HCT116 (cell line): Measurements from ENCODE around the gene WDR38. TPM values are rescaled to one million over a fixed set of nuclear protein-coding genes. Genes with fewer than 3 reads are reported as not detected.

Experiments
- ATAC-seq: fragments of 200-7000 bp; cut with Tn5 transposase; 2 replicates; pipeline ENCODE4 v1.9.1; 2020; ENCODE audit warnings: mild to moderate bottlenecking, moderate library complexity
- BruUV-seq: library from RNA; stranded (reverse); fragments of 400-500 nt; replicated peaks from 2 replicates; lab custom pipeline; 2021; lab: Mats Ljungman, UMichigan
- CTCF ChIA-PET: fragments of 300-600 bp; sonication (Branson Sonifier 250); formaldehyde crosslinking; loops from one replicate; lab custom pipeline; 2021; ENCODE audit warnings: antibody characterized with exemption; lab: Charles Lee
- POLR2A ChIA-PET: fragments of 300-600, 350-600 bp; sonication (Branson Sonifier 250); formaldehyde crosslinking; loops from one replicate; lab custom pipeline; 2021; ENCODE audit warnings: antibody characterized with exemption; lab: Charles Lee
- RAD21 ChIA-PET, 2 experiments: fragments of 300-600 bp; sonication (Branson Sonifier 250); formaldehyde crosslinking; loops; one replicate each; lab custom pipeline; 2023; ENCODE audit warnings: low total read pairs in 2 of 2; ENCODE audit not compliant: uncharacterized antibody in 2 of 2, unreplicated experiment in 2 of 2, low non-redundant PET in 1 of 2; lab: Charles Lee
- DNase-seq: peaks from one replicate; pipeline ENCODE4 v3.0.0-alpha.2; 2010; ENCODE audit warnings: low read depth, low spot score
- H2AFZ ChIP-seq: fragments of 200-600 bp; shearing (Covaris generic), sonication (generic); 2 replicates; pipeline ENCODE4 v1.6.1; 2017; ENCODE audit warnings: low read depth, mixed run types, mixed read lengths, antibody characterized with exemption, low read length; ENCODE audit not compliant: poor library complexity, severe bottlenecking
- H3K27ac ChIP-seq: 2 replicates; pipeline ENCODE4 v1.5.1; 2012; ENCODE audit warnings: low read depth, low read length
- H3K27me3 ChIP-seq: fragments of 200-600 bp; sonication (generic); 2 replicates; pipeline ENCODE4 v1.6.1; 2016; ENCODE audit warnings: mixed run types, low read length, mixed read lengths; ENCODE audit not compliant: insufficient read depth
- H3K36me3 ChIP-seq, 2 experiments: fragments of 200-500 bp in 1 of 2; fragments of 200-600 bp in 1 of 2; sonication (Bioruptor generic) in 1 of 2; sonication (generic) in 1 of 2; 2 replicates each; pipeline versions ENCODE4 v1.5.1 to v1.6.1; 2014 to 2016; ENCODE audit warnings: low read length in 2 of 2, inconsistent platforms in 1 of 2, mixed read lengths in 1 of 2, mixed run types in 1 of 2; ENCODE audit not compliant: insufficient read depth in 2 of 2, control insufficient read depth in 1 of 2
- H3K4me1 ChIP-seq, 2 experiments: fragments of 200-600 bp in 1 of 2; sonication (generic) in 1 of 2; 2 replicates each; pipeline versions ENCODE4 v1.5.1 to v1.6.1; 2012 to 2017; ENCODE audit warnings: low read length in 2 of 2, inconsistent platforms in 1 of 2, mild to moderate bottlenecking in 1 of 2, mixed read lengths in 1 of 2, mixed run types in 1 of 2, moderate library complexity in 1 of 2; ENCODE audit not compliant: insufficient read depth in 2 of 2, control insufficient read depth in 1 of 2
- H3K4me2 ChIP-seq: fragments of 200-600 bp; sonication (generic); 2 replicates; pipeline ENCODE4 v1.6.1; 2017; ENCODE audit warnings: mixed run types, low read length, mixed read lengths
- H3K4me3 ChIP-seq, 2 experiments: fragments of 200-600 bp in 1 of 2; sonication (generic) in 1 of 2; replicated peaks in 1 of 2; 2 replicates each; pipeline ENCODE4 v1.5.1; 2011 to 2016; ENCODE audit warnings: low read length in 2 of 2, control low read depth in 1 of 2, low read depth in 1 of 2, mild to moderate bottlenecking in 1 of 2, mixed read lengths in 1 of 2, mixed run types in 1 of 2
- H3K79me2 ChIP-seq: fragments of 200-600 bp; sonication (generic); 2 replicates; pipeline ENCODE4 v1.6.1; 2017; ENCODE audit warnings: mild to moderate bottlenecking, mixed run types, low read length, moderate library complexity, mixed read lengths; ENCODE audit not compliant: insufficient read depth
- H3K9ac ChIP-seq: fragments of 200-600 bp; sonication (generic); 2 replicates; pipeline ENCODE4 v1.6.1; 2016; ENCODE audit warnings: low read length, mixed read lengths
- H3K9me2 ChIP-seq: fragments of 200-600 bp; sonication (generic), shearing (Covaris generic); 2 replicates; pipeline ENCODE4 v1.6.1; 2017; ENCODE audit warnings: mixed run types, mild to moderate bottlenecking, moderate library complexity; ENCODE audit not compliant: insufficient read depth
- H3K9me3 ChIP-seq, 2 experiments: fragments of 200-500 bp in 1 of 2; fragments of 200-600 bp in 1 of 2; sonication (Bioruptor generic) in 1 of 2; sonication (generic) in 1 of 2; 2 replicates each; pipeline ENCODE4 v1.6.1; 2014 to 2017; ENCODE audit warnings: low read length in 2 of 2, mixed read lengths in 2 of 2, inconsistent platforms in 1 of 2, low read depth in 1 of 2, mild to moderate bottlenecking in 1 of 2, mixed run types in 1 of 2, moderate library complexity in 1 of 2; ENCODE audit not compliant: control insufficient read depth in 1 of 2, insufficient read depth in 1 of 2
- H4K20me1 ChIP-seq: fragments of 200-600 bp; sonication (generic), shearing (Covaris generic); 2 replicates; pipeline ENCODE4 v1.6.1; 2017; ENCODE audit warnings: mixed run types, mild to moderate bottlenecking, moderate library complexity; ENCODE audit not compliant: insufficient read depth
- ATF3 ChIP-seq: IDR thresholded peaks from 2 replicates; pipeline ENCODE4 v1.6.1; 2012
- EZH2 ChIP-seq: fragments of 200-600 bp; sonication (generic); IDR thresholded peaks from 2 replicates; pipeline ENCODE4 v1.6.1; 2017; ENCODE audit warnings: antibody characterized with exemption, mixed run types
- POLR2A ChIP-seq: IDR thresholded peaks from 2 replicates; pipeline ENCODE4 v1.7.0; 2011; ENCODE audit warnings: borderline replicate concordance; ENCODE audit not compliant: insufficient read depth, insufficient read length; ENCODE audit errors: extremely low read depth
- POLR2AphosphoS5 ChIP-seq: IDR thresholded peaks from 2 replicates; pipeline ENCODE4 v1.6.1; 2011; ENCODE audit warnings: mild to moderate bottlenecking, low read depth, low read length, moderate library complexity
- SRF ChIP-seq: IDR thresholded peaks from 2 replicates; pipeline ENCODE4 v1.6.1; 2012; ENCODE audit warnings: low read depth
- TCF7L2 ChIP-seq: IDR thresholded peaks from 2 replicates; pipeline ENCODE4 v1.7.0; 2011; ENCODE audit warnings: borderline replicate concordance, inconsistent platforms; ENCODE audit not compliant: insufficient read depth, insufficient read length; ENCODE audit errors: extremely low read depth
- YY1 ChIP-seq: IDR thresholded peaks from 2 replicates; pipeline ENCODE4 v1.6.1; 2011; ENCODE audit warnings: low read length, low read depth, moderate library complexity, mild to moderate bottlenecking; ENCODE audit not compliant: insufficient replicate concordance; ENCODE audit errors: extremely low read depth
- ZNF274 ChIP-seq: fragments of 200-500 bp; sonication (Bioruptor generic); IDR thresholded peaks from 2 replicates; pipeline ENCODE4 v1.6.1; 2014; ENCODE audit warnings: mild to moderate bottlenecking, low read depth, low read length, inconsistent platforms
- intact Hi-C: fragments of 100-400 bp; cut with micrococcal nuclease; formaldehyde crosslinking; loops from 2 replicates; pipeline ENCODE4 v1.10.0; 2022
- total RNA-seq: library from RNA; stranded (reverse); gene quantifications from one replicate; pipeline ENCODE4 v1.2.1, GENCODE V29; 2021; ENCODE audit not compliant: unreplicated experiment

WDR38 gene
- total RNA-seq, 1 experiment from 2014 or later, result not detected

- H3K9me2 ChIP-seq, result no peaks in the 10 kb centered on the region
- H4K20me1 ChIP-seq, result no peaks in the 10 kb centered on the region
- H2AFZ ChIP-seq, result no peak overlapping the region
- DNase-seq, result peak; percentile 74
- peak overlapping the region; percentile 98 for H3K4me2 ChIP-seq
- H3K27ac ChIP-seq, result peak overlapping the region; percentile 91
- no peaks in the 10 kb centered on the region for H3K79me2 ChIP-seq
- peak overlapping the region; percentile 75 for H3K9ac ChIP-seq
- intact Hi-C loops, result no loop called here
- ChIA-PET POLR2A (interaction anchor here (0.9 to 1.7 kb wide), 3 partner anchors 8 to 42 kb away, joined by 3 to 7 read pairs (median 4); partner anchors contain the start of gene WDR38), CTCF (interaction anchor here (0.8 to 1.7 kb wide), 4 partner anchors 14 to 42 kb away, joined by 3 to 6 read pairs (median 4); partner anchors contain the start of gene WDR38), RAD21 (no interaction called here)
- peak overlapping the region; percentile 20 to 56 for H3K4me3 ChIP-seq
- no TSS peak for BruUV-seq
- H3K4me1 ChIP-seq, result peaks cover 47 to 54% of the 10 kb centered on the region in 2 experiments
- no peaks in the 10 kb centered on the region for H3K27me3 ChIP-seq
- TF ChIP-seq POLR2A (no peak), ZNF274 (no peak), TCF7L2 (no peak), ATF3 (no peak), POLR2AphosphoS5 (peak; percentile 54)
- no peaks in the 10 kb centered on the region for H3K9me3 ChIP-seq
- ATAC-seq, result peak; percentile 86
- H3K36me3 ChIP-seq, result no peaks in the 10 kb centered on the region
Observed at GRCh38 chr9:124810663-124811355, 42.5 kb upstream of the WDR38 start.

GRCh38 chr9:124812441-124812876, 40.8 kb upstream of the WDR38 start:
- Histone ChIP-seq H3K4me2 (peak overlapping the region; percentile 98), H4K20me1 (no peaks in the 10 kb centered on the region), H3K4me3 (peak overlapping the region in 1 of 2 experiments; percentile 37; a peak in 2 of 4 replicates), H3K27ac (peak overlapping the region; percentile 91), H3K79me2 (no peaks in the 10 kb centered on the region), H3K4me1 (peaks cover 45 to 61% of the 10 kb centered on the region in 2 experiments), H3K9ac (peak overlapping the region; percentile 75), H3K9me3 (no peaks in the 10 kb centered on the region), H3K27me3 (no peaks in the 10 kb centered on the region), H3K9me2 (no peaks in the 10 kb centered on the region), H3K36me3 (no peaks in the 10 kb centered on the region), H2AFZ (peak overlapping the region; percentile 63)
- RAD21 ChIA-PET, result interaction anchor here in 1 of 2 experiments (0.6 kb wide), 1 partner anchor 40 kb away, joined by 3 read pairs; the partner anchor contains the start of gene WDR38
- peak; percentile 63 for TF ChIP-seq POLR2AphosphoS5
- TF ChIP-seq EZH2, result no peak
- TF ChIP-seq YY1, result peak; percentile 56
- TF ChIP-seq SRF, result no peak
- POLR2A ChIA-PET, result interaction anchor here (1.7 kb wide), 1 partner anchor 20 kb away, joined by 5 read pairs; no protein-coding TSS in a partner anchor
- peak; percentile 84 for DNase-seq
- CTCF ChIA-PET, result interaction anchor here (0.9 to 2.6 kb wide), 5 partner anchors 22 to 40 kb away, joined by 3 to 15 read pairs (median 5); partner anchors contain the start of gene WDR38
- no TSS peak for BruUV-seq
- intact Hi-C loops, result loop anchor here (2.0 kb wide), 1 partner anchor 40 kb away; the partner anchor contains the start of gene WDR38
- ATAC-seq, result peak; percentile 63
